Stimulated activated naive CD8-positive, alpha-beta T cell treated with anti-CD3 and anti-CD28 coated beads, Interleukin-15, Interleukin-2, amounts not matched to agents 100 ng/mL and 50 ng/mL, for 24 hours (primary cell): ENCODE data around the gene PHLPP2.
"Not testable (repeated sequence)": the region's sequence is repeated elsewhere in the genome, so short reads cannot be mapped to it uniquely, and the experiment has no call there.

ENCODE experiments used
- H3K27ac Mint-ChIP-seq: one replicate; pipeline ENCODE4 v1.8.0; 2021; ENCODE audit warnings: mild to moderate bottlenecking, mixed read lengths
- H3K27me3 Mint-ChIP-seq: one replicate; pipeline ENCODE4 v1.8.0; 2021; ENCODE audit warnings: mixed read lengths
- H3K36me3 Mint-ChIP-seq: one replicate; pipeline ENCODE4 v1.8.0; 2021; ENCODE audit warnings: low read depth, mixed read lengths
- H3K4me1 Mint-ChIP-seq: one replicate; pipeline ENCODE4 v1.8.0; 2021; ENCODE audit warnings: low read depth, mixed read lengths
- H3K4me3 Mint-ChIP-seq: one replicate; pipeline ENCODE4 v1.8.0; 2021; ENCODE audit warnings: mild to moderate bottlenecking, mixed read lengths
- H3K9me3 Mint-ChIP-seq: one replicate; pipeline ENCODE4 v1.8.0; 2021; ENCODE audit warnings: mixed read lengths

Gene PHLPP2

DNA sequence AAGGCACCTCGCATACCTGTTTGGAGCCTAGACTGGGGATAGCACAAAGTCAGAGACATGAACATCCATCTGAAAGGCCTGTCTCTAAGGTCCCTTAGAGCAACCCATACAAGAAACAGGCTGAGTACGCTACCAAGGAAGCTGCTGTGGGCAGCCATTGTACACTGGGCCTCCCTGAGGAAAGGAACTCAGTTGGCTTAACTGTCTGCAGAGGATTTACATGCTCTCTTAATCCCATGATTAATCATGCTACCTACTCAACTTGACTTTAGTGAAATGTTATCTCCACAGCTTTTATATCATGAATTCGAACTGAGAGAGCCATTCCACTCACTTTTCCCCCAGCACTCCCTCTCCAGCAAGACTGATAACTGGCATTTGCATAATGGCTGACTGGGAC is 26.0 kb downstream of the PHLPP2 start:
- Mint-ChIP-seq H3K27me3 (no peaks in the 10 kb centered on the region), H3K36me3 (peaks cover 20% of the 10 kb centered on the region), H3K9me3 (no peaks in the 10 kb centered on the region), H3K27ac (no peak overlapping the region), H3K4me3 (no peak overlapping the region), H3K4me1 (peaks cover 4% of the 10 kb centered on the region)

DNA sequence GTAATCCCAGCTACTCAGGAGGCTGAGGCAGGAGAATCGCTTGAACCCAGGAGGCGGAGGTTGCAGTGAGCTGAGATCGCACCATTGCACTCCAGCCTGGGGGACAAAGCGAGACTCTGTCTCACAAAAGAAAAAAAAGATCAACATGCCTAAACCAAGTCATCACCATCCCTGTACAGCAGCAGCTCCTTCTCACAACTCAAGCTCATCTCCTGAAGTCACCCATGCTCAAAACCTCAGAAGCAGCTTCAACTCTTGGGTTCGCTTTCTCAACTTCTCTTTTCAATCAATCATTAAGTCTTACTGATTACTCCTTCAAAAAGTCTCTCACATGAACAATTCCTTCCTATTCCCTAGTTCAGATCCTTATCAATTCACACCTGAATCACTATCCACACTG is 31.3 kb downstream of the PHLPP2 start:
- Mint-ChIP-seq H3K9me3 (no peaks in the 10 kb centered on the region), H3K4me1 (peaks cover 8% of the 10 kb centered on the region), H3K27me3 (no peaks in the 10 kb centered on the region), H3K4me3 (no peak overlapping the region), H3K36me3 (peaks cover 24% of the 10 kb centered on the region), H3K27ac (no peak overlapping the region)

DNA sequence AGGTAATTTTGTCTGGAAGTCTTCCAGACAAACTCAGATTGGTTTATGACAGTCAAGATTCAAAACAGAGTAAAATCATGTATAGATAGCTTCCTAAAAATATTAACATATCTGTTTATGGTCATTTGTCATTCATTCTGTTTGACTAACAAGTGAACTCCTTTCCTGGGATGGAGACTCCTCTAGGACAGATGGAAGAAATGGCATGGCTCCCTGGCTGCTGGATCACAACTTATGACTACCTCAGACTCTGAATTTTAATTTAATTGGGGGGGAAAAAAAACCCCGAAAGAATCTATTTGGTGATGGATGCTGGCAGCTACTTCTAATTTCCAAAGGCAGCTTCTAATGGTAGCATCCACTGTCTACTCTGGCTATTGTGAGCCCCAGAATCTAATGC is 34.6 kb downstream of the PHLPP2 start:
- Mint-ChIP-seq H3K4me1 (peaks cover 5% of the 10 kb centered on the region), H3K36me3 (peaks cover 38% of the 10 kb centered on the region), H3K4me3 (no peak overlapping the region), H3K27me3 (no peaks in the 10 kb centered on the region), H3K9me3 (no peaks in the 10 kb centered on the region), H3K27ac (no peak overlapping the region)

- no peak overlapping the region for H3K4me3 Mint-ChIP-seq
- no peaks in the 10 kb centered on the region for H3K27me3 Mint-ChIP-seq
- no peak overlapping the region for H3K27ac Mint-ChIP-seq
- no peaks in the 10 kb centered on the region for H3K4me1 Mint-ChIP-seq
- H3K36me3 Mint-ChIP-seq = peaks cover 53% of the 10 kb centered on the region
- no peaks in the 10 kb centered on the region for H3K9me3 Mint-ChIP-seq
Measured at GRCh38 chr16:71687861-71688260, 36.6 kb downstream of the PHLPP2 start.

GRCh38 chr16:71684280-71684679 is 40.2 kb downstream of the PHLPP2 start:
- not testable (repeated sequence) for H3K27ac Mint-ChIP-seq, H3K27me3 Mint-ChIP-seq
- H3K36me3 Mint-ChIP-seq = peaks cover 51% of the 10 kb centered on the region

DNA sequence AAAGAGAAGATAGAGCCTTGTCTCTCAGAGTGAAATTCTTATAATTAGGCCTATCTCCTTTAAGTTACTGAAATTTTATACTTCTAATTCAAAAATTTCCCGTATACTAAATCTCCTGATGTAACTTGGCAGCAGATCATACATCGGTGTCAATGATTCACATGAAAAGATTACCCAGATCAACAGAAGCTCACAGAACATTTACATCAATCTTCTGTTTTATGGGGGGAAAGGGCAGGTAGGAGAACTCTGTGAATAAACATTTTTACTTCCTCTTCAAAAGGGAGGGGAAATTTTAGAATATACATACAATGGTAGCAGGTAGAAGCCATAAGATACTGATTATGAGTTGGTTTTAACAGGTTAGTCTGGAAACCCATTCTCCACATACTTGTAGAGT is 43.1 kb downstream of the PHLPP2 start:
- Mint-ChIP-seq H3K36me3 (peaks cover 45% of the 10 kb centered on the region), H3K27me3 (no peaks in the 10 kb centered on the region), H3K4me1 (no peaks in the 10 kb centered on the region), H3K4me3 (no peak overlapping the region), H3K27ac (no peak overlapping the region), H3K9me3 (no peaks in the 10 kb centered on the region)

More at GRCh38 chr16:71684280-71684679, 40.2 kb downstream of the PHLPP2 start:
- H3K4me3 Mint-ChIP-seq, H3K4me1 Mint-ChIP-seq, H3K9me3 Mint-ChIP-seq: not testable (repeated sequence)

GRCh38 chr16:71676236-71676635 is 48.3 kb downstream of the PHLPP2 start:
- no peaks in the 10 kb centered on the region for H3K4me1 Mint-ChIP-seq
- H3K4me3 Mint-ChIP-seq = no peak overlapping the region
- peaks cover 56% of the 10 kb centered on the region for H3K36me3 Mint-ChIP-seq
- no peaks in the 10 kb centered on the region for H3K27me3 Mint-ChIP-seq
- H3K9me3 Mint-ChIP-seq = no peaks in the 10 kb centered on the region
- H3K27ac Mint-ChIP-seq = peak overlapping the region; percentile 65

DNA sequence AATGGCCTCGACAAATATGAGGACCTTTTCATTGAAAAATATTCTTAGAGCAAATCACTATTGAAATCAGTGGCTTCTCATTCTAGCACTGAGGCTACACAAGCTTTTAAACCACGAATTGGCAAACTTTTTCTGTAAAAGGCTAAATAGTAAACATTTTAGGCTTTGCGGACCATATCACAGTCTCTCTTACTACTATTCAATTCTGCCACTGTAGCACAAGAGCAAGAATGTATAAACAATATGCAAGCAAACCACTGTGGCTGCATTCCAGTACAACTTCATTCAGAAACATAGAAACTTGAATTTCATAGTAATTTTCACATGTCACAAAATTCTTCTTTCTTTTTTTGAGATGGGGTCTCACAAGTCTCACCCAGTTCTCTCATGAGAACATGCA is 49.1 kb downstream of the PHLPP2 start:
- Mint-ChIP-seq H3K36me3 (peaks cover 60% of the 10 kb centered on the region), H3K4me1 (no peaks in the 10 kb centered on the region), H3K4me3 (no peak overlapping the region), H3K27ac (no peak overlapping the region), H3K9me3 (no peaks in the 10 kb centered on the region), H3K27me3 (no peaks in the 10 kb centered on the region)

GRCh38 chr16:71674229-71674628 is 50.3 kb downstream of the PHLPP2 start:
- peaks cover 69% of the 10 kb centered on the region for H3K36me3 Mint-ChIP-seq
- H3K27me3 Mint-ChIP-seq = no peaks in the 10 kb centered on the region
- no peak overlapping the region for H3K27ac Mint-ChIP-seq
- no peaks in the 10 kb centered on the region for H3K4me1 Mint-ChIP-seq
- H3K9me3 Mint-ChIP-seq = no peaks in the 10 kb centered on the region
- no peak overlapping the region for H3K4me3 Mint-ChIP-seq

DNA sequence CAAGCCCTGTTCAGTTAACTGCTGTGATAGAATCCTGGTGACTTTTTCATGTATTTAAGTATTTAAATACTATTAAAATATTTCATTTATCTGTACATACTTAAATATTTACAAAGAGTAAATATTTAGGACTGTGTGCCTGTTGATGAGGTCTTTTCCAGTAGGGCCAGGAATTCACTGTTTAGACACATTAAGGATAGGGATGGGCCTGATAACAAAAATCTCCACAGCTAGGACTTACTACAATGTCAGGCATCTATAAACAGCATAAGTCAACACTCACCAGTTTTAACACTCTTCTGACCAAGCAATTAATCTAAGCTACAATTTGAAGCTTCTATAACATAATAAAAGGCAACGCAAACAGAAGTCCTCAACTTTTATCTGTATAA is 50.9 kb downstream of the PHLPP2 start:
- Mint-ChIP-seq H3K27me3 (no peaks in the 10 kb centered on the region), H3K36me3 (peaks cover 69% of the 10 kb centered on the region), H3K9me3 (no peaks in the 10 kb centered on the region), H3K4me1 (no peaks in the 10 kb centered on the region), H3K4me3 (no peak overlapping the region), H3K27ac (no peak overlapping the region)

DNA sequence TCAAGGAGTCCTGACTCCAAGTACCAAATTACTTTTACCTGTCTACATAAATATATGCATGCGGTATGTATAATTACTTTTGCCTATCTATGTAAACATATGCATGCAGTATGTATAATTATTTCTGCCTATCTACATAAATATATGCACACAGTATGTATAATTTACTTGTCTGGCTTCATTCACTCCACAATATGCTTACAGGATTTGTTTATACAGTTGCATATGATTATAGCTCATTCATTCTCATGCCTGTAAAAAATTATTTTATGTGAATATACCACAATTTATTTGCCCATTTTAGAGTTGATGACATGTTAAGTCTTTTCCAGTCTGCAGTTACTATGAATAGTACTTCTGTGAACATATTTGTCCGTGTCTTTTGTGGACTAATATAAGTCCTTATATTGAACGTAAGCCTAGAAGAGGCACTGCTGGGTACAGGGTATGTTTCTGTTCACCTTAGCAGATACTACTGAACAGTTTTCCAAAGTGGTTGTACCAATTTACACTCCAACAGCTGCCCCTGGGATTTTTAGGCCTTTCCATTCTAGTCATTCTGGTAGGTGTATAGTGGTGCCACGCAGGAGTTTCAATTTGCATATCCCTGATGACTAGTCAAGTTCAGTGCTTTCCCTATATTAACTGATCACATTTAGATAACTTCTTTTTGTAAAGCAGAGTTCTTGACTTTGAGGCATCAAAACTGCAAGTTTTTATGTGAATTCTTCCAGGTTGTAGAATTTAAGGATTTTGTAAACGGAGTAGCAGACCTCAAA is 51.5 kb downstream of the PHLPP2 start:
- no peaks in the 10 kb centered on the region for H3K4me1 Mint-ChIP-seq
- H3K36me3 Mint-ChIP-seq = peaks cover 70% of the 10 kb centered on the region

DNA sequence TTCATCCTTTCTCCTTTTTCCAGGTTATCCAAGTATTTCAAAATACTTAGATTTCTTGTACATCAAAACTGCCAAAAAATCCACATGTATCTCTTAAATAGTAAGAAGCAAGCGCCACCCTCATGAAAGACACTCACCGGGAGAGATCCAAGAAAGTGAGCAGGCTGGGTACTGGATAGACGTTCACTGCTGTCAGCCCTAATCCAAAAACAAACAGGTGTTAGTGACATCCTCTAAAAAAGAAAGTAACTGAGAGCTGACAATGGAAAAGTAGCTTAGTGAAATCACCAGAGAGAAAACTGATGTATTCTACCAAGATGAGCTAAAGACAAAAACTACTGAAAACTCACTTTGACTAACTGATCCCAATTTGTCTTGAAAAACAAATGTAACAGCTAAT is 52.4 kb downstream of the PHLPP2 start:
- peaks cover 72% of the 10 kb centered on the region for H3K36me3 Mint-ChIP-seq
- H3K27ac Mint-ChIP-seq = no peak overlapping the region
- no peaks in the 10 kb centered on the region for H3K4me1 Mint-ChIP-seq
- no peaks in the 10 kb centered on the region for H3K9me3 Mint-ChIP-seq
- no peak overlapping the region for H3K4me3 Mint-ChIP-seq
- no peaks in the 10 kb centered on the region for H3K27me3 Mint-ChIP-seq

More for the DNA sequence above, 51.5 kb downstream of the PHLPP2 start:
- H3K27me3 Mint-ChIP-seq = no peaks in the 10 kb centered on the region
- no peak overlapping the region for H3K4me3 Mint-ChIP-seq
- no peaks in the 10 kb centered on the region for H3K9me3 Mint-ChIP-seq
- no peak overlapping the region for H3K27ac Mint-ChIP-seq

- peaks cover 74% of the 10 kb centered on the region for H3K36me3 Mint-ChIP-seq
- H3K4me1 Mint-ChIP-seq = no peaks in the 10 kb centered on the region
- H3K4me3 Mint-ChIP-seq = no peak overlapping the region
- H3K27ac Mint-ChIP-seq = no peak overlapping the region
- no peaks in the 10 kb centered on the region for H3K27me3 Mint-ChIP-seq
- no peaks in the 10 kb centered on the region for H3K9me3 Mint-ChIP-seq
Measured at GRCh38 chr16:71671165-71671564, 53.3 kb downstream of the PHLPP2 start.

GRCh38 chr16:71670537-71670936 is 54.0 kb downstream of the PHLPP2 start:
- Mint-ChIP-seq H3K36me3 (peaks cover 72% of the 10 kb centered on the region), H3K27ac (no peak overlapping the region), H3K27me3 (no peaks in the 10 kb centered on the region), H3K4me1 (no peaks in the 10 kb centered on the region), H3K4me3 (no peak overlapping the region), H3K9me3 (no peaks in the 10 kb centered on the region)

GRCh38 chr16:71669926-71670536 is 54.5 kb downstream of the PHLPP2 start:
- no peak overlapping the region for H3K27ac Mint-ChIP-seq
- H3K27me3 Mint-ChIP-seq = no peaks in the 10 kb centered on the region
- H3K4me3 Mint-ChIP-seq = no peak overlapping the region
- H3K9me3 Mint-ChIP-seq = no peaks in the 10 kb centered on the region
- no peaks in the 10 kb centered on the region for H3K4me1 Mint-ChIP-seq
- H3K36me3 Mint-ChIP-seq = peaks cover 67% of the 10 kb centered on the region
